Liver (tissue), 3 donors: ENCODE results near the gene BST1.

Experiments used
- CTCF ChIP-seq: fragments of 150-350 bp; IDR thresholded peaks from 2 replicates; pipeline ENCODE4 v1.5.1; 2017; ENCODE audit warnings: improper control_type of control experiment, low read depth, low read length; ENCODE audit not compliant: missing input control
- EGR1 ChIP-seq, 2 donors: IDR thresholded peaks; 2 replicates each; pipeline ENCODE4 v1.6.1; 2016 to 2018; ENCODE audit warnings: antibody characterized with exemption in 2 of 2, low read depth in 2 of 2
- FOXA1 ChIP-seq: IDR thresholded peaks from 2 replicates; pipeline ENCODE4 v1.6.1; 2016; ENCODE audit warnings: antibody characterized with exemption
- JUND ChIP-seq, 2 donors: IDR thresholded peaks; 2 replicates each; pipeline ENCODE4 v1.6.1; 2016; ENCODE audit warnings: antibody characterized with exemption in 2 of 2
- MAX ChIP-seq: IDR thresholded peaks from 2 replicates; pipeline ENCODE4 v1.6.1; 2016; ENCODE audit warnings: antibody characterized with exemption
- SP1 ChIP-seq: IDR thresholded peaks from 2 replicates; pipeline ENCODE4 v1.6.1; 2018; ENCODE audit warnings: antibody characterized with exemption, mild to moderate bottlenecking
- TAF1 ChIP-seq: conservative IDR thresholded peaks from 2 replicates; pipeline ENCODE4 v1.6.1; 2016; ENCODE audit warnings: antibody characterized with exemption, mild to moderate bottlenecking
- ZBTB33 ChIP-seq: IDR thresholded peaks from 2 replicates; pipeline ENCODE4 v1.6.1; 2016; ENCODE audit warnings: antibody characterized with exemption
- TF ChIP-seq, protein P1 (sequence below): IDR thresholded peaks from 2 replicates; pipeline ENCODE4 v1.6.1; 2016; ENCODE audit warnings: antibody characterized with exemption, mild to moderate bottlenecking
- donor health status: healthy.
- donor health status: healthy.

GRCh38 chr4:15755321-15756155, 52.7 kb downstream of the BST1 start:
- TF ChIP-seq ZBTB33 (no peak), CTCF (no peak), SP1 (no peak), MAX (no peak), JUND (IDR thresholded peaks at IDR 0.05) (no peak), FOXA1 (no peak), TAF1 (no peak), EGR1 (IDR thresholded peaks at IDR 0.05; ENCODE audit: low read depth in 2 of 2) (no peak)
- TF ChIP-seq, protein P1, sequence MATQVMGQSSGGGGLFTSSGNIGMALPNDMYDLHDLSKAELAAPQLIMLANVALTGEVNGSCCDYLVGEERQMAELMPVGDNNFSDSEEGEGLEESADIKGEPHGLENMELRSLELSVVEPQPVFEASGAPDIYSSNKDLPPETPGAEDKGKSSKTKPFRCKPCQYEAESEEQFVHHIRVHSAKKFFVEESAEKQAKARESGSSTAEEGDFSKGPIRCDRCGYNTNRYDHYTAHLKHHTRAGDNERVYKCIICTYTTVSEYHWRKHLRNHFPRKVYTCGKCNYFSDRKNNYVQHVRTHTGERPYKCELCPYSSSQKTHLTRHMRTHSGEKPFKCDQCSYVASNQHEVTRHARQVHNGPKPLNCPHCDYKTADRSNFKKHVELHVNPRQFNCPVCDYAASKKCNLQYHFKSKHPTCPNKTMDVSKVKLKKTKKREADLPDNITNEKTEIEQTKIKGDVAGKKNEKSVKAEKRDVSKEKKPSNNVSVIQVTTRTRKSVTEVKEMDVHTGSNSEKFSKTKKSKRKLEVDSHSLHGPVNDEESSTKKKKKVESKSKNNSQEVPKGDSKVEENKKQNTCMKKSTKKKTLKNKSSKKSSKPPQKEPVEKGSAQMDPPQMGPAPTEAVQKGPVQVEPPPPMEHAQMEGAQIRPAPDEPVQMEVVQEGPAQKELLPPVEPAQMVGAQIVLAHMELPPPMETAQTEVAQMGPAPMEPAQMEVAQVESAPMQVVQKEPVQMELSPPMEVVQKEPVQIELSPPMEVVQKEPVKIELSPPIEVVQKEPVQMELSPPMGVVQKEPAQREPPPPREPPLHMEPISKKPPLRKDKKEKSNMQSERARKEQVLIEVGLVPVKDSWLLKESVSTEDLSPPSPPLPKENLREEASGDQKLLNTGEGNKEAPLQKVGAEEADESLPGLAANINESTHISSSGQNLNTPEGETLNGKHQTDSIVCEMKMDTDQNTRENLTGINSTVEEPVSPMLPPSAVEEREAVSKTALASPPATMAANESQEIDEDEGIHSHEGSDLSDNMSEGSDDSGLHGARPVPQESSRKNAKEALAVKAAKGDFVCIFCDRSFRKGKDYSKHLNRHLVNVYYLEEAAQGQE, result no peak
